Mucosa of rectum (tissue), 2 donors: ENCODE results near the gene ENDOG.
A peak's percentile ranks its signal among the peaks of the same experiment; 100 is the strongest.

Experiments used
- H3K27ac ChIP-seq, 2 donors: one replicate each; pipeline ENCODE4 v1.7.0; 2013; ENCODE audit warnings: inconsistent platforms in 2 of 2, low read depth in 2 of 2, low read length in 2 of 2
- H3K27me3 ChIP-seq, 2 donors: one replicate each; pipeline ENCODE4 v1.7.0; 2013; ENCODE audit warnings: low read length in 2 of 2; ENCODE audit not compliant: control insufficient read depth in 2 of 2, insufficient read depth in 2 of 2
- H3K36me3 ChIP-seq, 2 donors: one replicate each; pipeline ENCODE4 v1.7.0; 2013; ENCODE audit warnings: low read length in 2 of 2; ENCODE audit not compliant: control insufficient read depth in 2 of 2, insufficient read depth in 2 of 2
- H3K4me1 ChIP-seq, 2 donors: one replicate each; pipeline ENCODE4 v1.7.0; 2013; ENCODE audit warnings: low read length in 2 of 2, mild to moderate bottlenecking in 1 of 2; ENCODE audit not compliant: control insufficient read depth in 2 of 2, insufficient read depth in 2 of 2
- H3K4me3 ChIP-seq, 2 donors: one replicate each; pipeline ENCODE4 v1.7.0; 2013; ENCODE audit warnings: low read length in 2 of 2
- H3K9ac ChIP-seq, 2 donors: one replicate each; pipeline ENCODE4 v1.7.0; 2013; ENCODE audit warnings: low read length in 2 of 2, low read depth in 1 of 2, mild to moderate bottlenecking in 1 of 2
- H3K9me3 ChIP-seq, 2 donors: one replicate each; pipeline ENCODE4 v1.7.0; 2013; ENCODE audit warnings: low read length in 2 of 2; ENCODE audit not compliant: control insufficient read depth in 2 of 2
- donor health status: healthy.
- donor health status: Normal muscosa, but diverticular disease.

ENDOG gene

GRCh38 chr9:128800061-128800460 lies 18.2 kb upstream of the ENDOG start:
- no peak overlapping the region for H3K9ac ChIP-seq
- no peaks in the 10 kb centered on the region for H3K9me3 ChIP-seq
- no peaks in the 10 kb centered on the region for H3K27me3 ChIP-seq
- no peak overlapping the region for H3K4me3 ChIP-seq
- H3K4me1 ChIP-seq = no peaks in the 10 kb centered on the region
- peaks cover 43 to 59% of the 10 kb centered on the region in 2 donors for H3K36me3 ChIP-seq
- no peak overlapping the region for H3K27ac ChIP-seq

GRCh38 chr9:128802482-128802881 lies 15.8 kb upstream of the ENDOG start:
- Histone ChIP-seq H3K4me1 (no peaks in the 10 kb centered on the region), H3K9me3 (no peaks in the 10 kb centered on the region), H3K27me3 (no peaks in the 10 kb centered on the region), H3K27ac (no peak overlapping the region), H3K36me3 (peaks cover 54 to 66% of the 10 kb centered on the region in 2 donors), H3K9ac (no peak overlapping the region), H3K4me3 (no peak overlapping the region)

- Histone ChIP-seq H3K27me3 (no peaks in the 10 kb centered on the region), H3K36me3 (peaks cover 49 to 56% of the 10 kb centered on the region in 2 donors), H3K27ac (no peak overlapping the region), H3K9ac (no peak overlapping the region), H3K4me3 (no peak overlapping the region), H3K9me3 (no peaks in the 10 kb centered on the region), H3K4me1 (no peaks in the 10 kb centered on the region)
Measured at GRCh38 chr9:128805661-128806060, 12.6 kb upstream of the ENDOG start.

- H3K9ac ChIP-seq = no peak overlapping the region
- H3K9me3 ChIP-seq = no peaks in the 10 kb centered on the region
- no peak overlapping the region for H3K27ac ChIP-seq
- H3K4me3 ChIP-seq = no peak overlapping the region
- no peaks in the 10 kb centered on the region for H3K4me1 ChIP-seq
- no peaks in the 10 kb centered on the region for H3K27me3 ChIP-seq
- H3K36me3 ChIP-seq = peaks cover 43 to 45% of the 10 kb centered on the region in 2 donors
Measured at GRCh38 chr9:128807827-128808226, 10.5 kb upstream of the ENDOG start.

- Histone ChIP-seq H3K4me1 (no peaks in the 10 kb centered on the region), H3K9me3 (no peaks in the 10 kb centered on the region), H3K4me3 (no peak overlapping the region), H3K27me3 (no peaks in the 10 kb centered on the region), H3K9ac (no peak overlapping the region), H3K36me3 (peaks cover 36 to 37% of the 10 kb centered on the region in 2 donors), H3K27ac (no peak overlapping the region)
Measured at GRCh38 chr9:128808543-128808942, 9.8 kb upstream of the ENDOG start.

- Histone ChIP-seq H3K27ac (no peak overlapping the region), H3K36me3 (peaks cover 30 to 32% of the 10 kb centered on the region in 2 donors)
Measured at GRCh38 chr9:128809036-128809599, 9.2 kb upstream of the ENDOG start.

GRCh38 chr9:128809831-128810230 lies 8.5 kb upstream of the ENDOG start:
- H3K36me3 ChIP-seq = peaks cover 30 to 31% of the 10 kb centered on the region in 2 donors
- no peaks in the 10 kb centered on the region for H3K4me1 ChIP-seq
- H3K27me3 ChIP-seq = no peaks in the 10 kb centered on the region
- H3K9ac ChIP-seq = no peak overlapping the region
- H3K27ac ChIP-seq = no peak overlapping the region
- H3K9me3 ChIP-seq = no peaks in the 10 kb centered on the region
- no peak overlapping the region for H3K4me3 ChIP-seq

More at GRCh38 chr9:128809036-128809599, 9.2 kb upstream of the ENDOG start:
- H3K9ac ChIP-seq = no peak overlapping the region
- H3K4me1 ChIP-seq = no peaks in the 10 kb centered on the region
- no peaks in the 10 kb centered on the region for H3K9me3 ChIP-seq
- H3K27me3 ChIP-seq = no peaks in the 10 kb centered on the region
- H3K4me3 ChIP-seq = no peak overlapping the region

- H3K36me3 ChIP-seq = peaks cover 19 to 21% of the 10 kb centered on the region in 2 donors
- no peaks in the 10 kb centered on the region for H3K9me3 ChIP-seq
- H3K4me3 ChIP-seq = no peak overlapping the region
- no peak overlapping the region for H3K9ac ChIP-seq
- no peaks in the 10 kb centered on the region for H3K27me3 ChIP-seq
- H3K4me1 ChIP-seq = no peaks in the 10 kb centered on the region
- no peak overlapping the region for H3K27ac ChIP-seq
Measured at GRCh38 chr9:128810873-128811272, 7.4 kb upstream of the ENDOG start.

GRCh38 chr9:128818839-128819715 lies 777 bp downstream of the ENDOG start:
- H3K9ac ChIP-seq = peak overlapping the region; percentile 47 to 77
- no peaks in the 10 kb centered on the region for H3K9me3 ChIP-seq
- peaks cover 22 to 24% of the 10 kb centered on the region in 2 donors for H3K36me3 ChIP-seq
- peak overlapping the region; percentile 87 to 90 for H3K27ac ChIP-seq
- no peaks in the 10 kb centered on the region for H3K27me3 ChIP-seq
- H3K4me1 ChIP-seq = peaks cover 14 to 15% of the 10 kb centered on the region in 2 donors
- peak overlapping the region; percentile 63 to 82 for H3K4me3 ChIP-seq
